ENCODE measurements around the gene MDGA2. TPM values are rescaled to one million over a fixed set of nuclear protein-coding genes. Genes with fewer than 3 reads are reported as not detected.

MDGA2 gene
- total and polyA plus RNA-seq, 2 of the 8 experiments (the other 6 are each of a cell fraction or from before 2014, with no cell fraction given), result 0.11 to 0.69 TPM

GRCh38 chr14:46818147-46818546 is 857.3 kb downstream of the MDGA2 start:
- POLR2A ChIA-PET (ENCODE audit: partially characterized antibody), result no interaction called here
- peak in 1 of 2 experiments; percentile 17 for DNase-seq (ENCODE audit: low read depth in 1 of 2, low spot score in 2 of 2)
- TF ChIP-seq NANOG (IDR thresholded peaks at IDR 0.05; ENCODE audit: insufficient read depth, low read depth, low read length, poor library complexity, severe bottlenecking) (peak; percentile 93), BRCA1 (IDR thresholded peaks at IDR 0.05; ENCODE audit: low read depth, low read length) (no peak), JUND (IDR thresholded peaks at IDR 0.05; ENCODE audit: low read length) (0 out of 2 replicates have a peak, but pooled peaks have one; percentile 16), EZH2 (IDR thresholded peaks at IDR 0.05; ENCODE audit: low read depth, low read length, severe bottlenecking) (no peak), ATF3 (IDR thresholded peaks at IDR 0.05; ENCODE audit: insufficient read depth, low read depth, low read length) (no peak), BCL11A (IDR thresholded peaks at IDR 0.05; ENCODE audit: low read depth in 2 of 2, low read length in 2 of 2) (peak in 1 of 2 experiments; percentile 58)

More at GRCh38 chr14:46818147-46818546, 857.3 kb downstream of the MDGA2 start:
- Histone ChIP-seq H2BK20ac (ENCODE audit: low read length) (0 out of 2 replicates have a peak overlapping the region, but pooled peaks have one; percentile 13), H3K4me3 (ENCODE audit: extremely low read depth in 1 of 4, insufficient read depth in 2 of 4, low read depth in 3 of 4, low read length in 4 of 4) (no peak overlapping the region), H3K36me3 (ENCODE audit: control insufficient read depth in 2 of 4, insufficient read depth in 4 of 4, low read length in 3 of 4) (no peaks in the 10 kb centered on the region), H3K4me2 (ENCODE audit: insufficient read depth in 1 of 2, low read depth in 2 of 2, low read length in 2 of 2) (no peak overlapping the region; a peak in 1 of 4 replicates), H3K27me3 (replicated peaks in 1 of 4; ENCODE audit: control insufficient read depth in 3 of 4, extremely low read depth in 1 of 4, insufficient read depth in 3 of 4, low read length in 3 of 4) (no peaks in the 10 kb centered on the region), H2BK15ac (ENCODE audit: low read length) (no peak overlapping the region), H2BK5ac (ENCODE audit: low read depth, low read length) (no peak overlapping the region), H3K56ac (replicated peaks; ENCODE audit: insufficient read length, low read depth, low read length) (no peak overlapping the region), H2BK12ac (ENCODE audit: low read depth, low read length) (no peak overlapping the region), H3K4me1 (replicated peaks in 1 of 4; ENCODE audit: control insufficient read depth in 3 of 4, insufficient read depth in 4 of 4, low read length in 3 of 4) (peaks cover 0 to 3% (median 1%) of the 10 kb centered on the region in 4 experiments; a peak in 3 of 7 replicates), H4K91ac (replicated peaks; ENCODE audit: insufficient read length, low read length) (no peak overlapping the region), H3K79me2 (ENCODE audit: control insufficient read depth in 1 of 2, insufficient read depth in 2 of 2, low read length in 2 of 2) (no peaks in the 10 kb centered on the region), H3K23ac (ENCODE audit: insufficient read length) (no peak overlapping the region), H3K9me3 (ENCODE audit: insufficient read depth in 2 of 2, low read depth in 1 of 2, low read length in 1 of 2) (no peaks in the 10 kb centered on the region; a peak in 1 of 4 replicates), H3K27ac (ENCODE audit: low read depth, low read length) (no peak overlapping the region), H2AK5ac (ENCODE audit: low read depth, low read length) (no peak overlapping the region), H3K9ac (replicated peaks in 1 of 4; ENCODE audit: extremely low read depth in 1 of 4, low read depth in 3 of 4, low read length in 3 of 4) (no peak overlapping the region), H4K5ac (ENCODE audit: insufficient read length, low read depth, low read length) (no peak overlapping the region), H4K8ac (ENCODE audit: extremely low read depth, insufficient read depth, low read length) (no peak overlapping the region), H3K14ac (ENCODE audit: insufficient read length) (no peak overlapping the region), H3K18ac (ENCODE audit: extremely low read depth, low read length) (no peak overlapping the region), H3K23me2 (ENCODE audit: low read depth, low read length) (no peaks in the 10 kb centered on the region), H2BK120ac (replicated peaks; ENCODE audit: low read depth, low read length) (no peak overlapping the region), H3K79me1 (ENCODE audit: low read depth, low read length) (no peaks in the 10 kb centered on the region), H4K20me1 (replicated peaks in 1 of 2; ENCODE audit: control insufficient read depth in 1 of 2, insufficient read depth in 2 of 2, low read length in 2 of 2) (no peaks in the 10 kb centered on the region), H3K4ac (replicated peaks; ENCODE audit: insufficient read length, low read depth, low read length) (no peak overlapping the region), H2AFZ (ENCODE audit: low read length) (no peak overlapping the region)
- CTCF ChIA-PET (ENCODE audit: partially characterized antibody), result interaction anchor here (1.3 kb wide), 1 partner anchor 13 kb away, joined by 3 read pairs; no protein-coding TSS in a partner anchor
- 40% methylated on average over 1 of the region's 1 CpG; no CpG with 5 or more reads in 1 of the 2 experiments for WGBS, 2 experiments (ENCODE audit: extremely low coverage in 1 of 2, insufficient coverage in 1 of 2, insufficient read length in 1 of 2, insufficient replicate concordance in 2 of 2, low coverage in 1 of 2, low lambda C conversion rate in 2 of 2, missing lambda C conversion rate in 1 of 2)
- no peak for FAIRE-seq

All from H1 (cell line).